Fibroblast of lung (primary cell): Measurements from ENCODE around the gene KIF16B.

Experiments
- CTCF ChIP-seq, 2 donors: IDR thresholded peaks in 1 of 2; conservative IDR thresholded peaks in 1 of 2; 1 replicate in 1 of 2; 2 replicates in 1 of 2; pipeline ENCODE4 v1.5.1; 2011 to 2012; ENCODE audit warnings: low read length in 2 of 2, control low read depth in 1 of 2, inconsistent platforms in 1 of 2, low read depth in 1 of 2, mild to moderate bottlenecking in 1 of 2
- EZH2 ChIP-seq: IDR thresholded peaks from 2 replicates; pipeline ENCODE4 v1.5.1; 2012; ENCODE audit warnings: low read length, control low read depth, mild to moderate bottlenecking; ENCODE audit errors: missing control alignments

- TF ChIP-seq CTCF (conservative IDR thresholded peaks at IDR 0.05 in 1 of 2, IDR thresholded peaks at IDR 0.05 in 1 of 2; ENCODE audit: low read depth in 1 of 2, low read length in 2 of 2) = no peak
- no peak for TF ChIP-seq EZH2
Observed at GRCh38 chr20:16588241-16588640, 15.0 kb upstream of the KIF16B start.
